Omental fat pad (tissue), 4 donors: Measurements from ENCODE around the gene MAP4K3. TPM values are rescaled to one million over a fixed set of nuclear protein-coding genes. Genes with fewer than 3 reads are reported as not detected.

Source experiments
- ATAC-seq: fragments of 150-250 bp; one replicate; pipeline ENCODE4 v1.9.1; 2016; ENCODE audit warnings: mild to moderate bottlenecking, moderate library complexity; ENCODE audit not compliant: low FRiP score
- DNase-seq: peaks from one replicate; pipeline ENCODE4 v3.0.0-alpha.2; 2019; ENCODE audit warnings: low spot score
- CTCF ChIP-seq, 3 donors: fragments of 450-650 bp; IDR thresholded peaks; one replicate each; pipeline ENCODE4 v1.5.1; 2016 to 2017; ENCODE audit warnings: antibody characterized with exemption in 3 of 3, mild to moderate bottlenecking in 3 of 3, moderate library complexity in 2 of 3
- total RNA-seq, 4 donors: library from RNA; depleted of rRNA; stranded (reverse); fragments of >200 nt; gene quantifications; one replicate each; pipeline ENCODE4 v1.1.0, GENCODE V29; 2016

MAP4K3 gene
- total RNA-seq, 4 donors from 2014 or later = 45.9 to 93.7 (median 66.1) TPM

DNA sequence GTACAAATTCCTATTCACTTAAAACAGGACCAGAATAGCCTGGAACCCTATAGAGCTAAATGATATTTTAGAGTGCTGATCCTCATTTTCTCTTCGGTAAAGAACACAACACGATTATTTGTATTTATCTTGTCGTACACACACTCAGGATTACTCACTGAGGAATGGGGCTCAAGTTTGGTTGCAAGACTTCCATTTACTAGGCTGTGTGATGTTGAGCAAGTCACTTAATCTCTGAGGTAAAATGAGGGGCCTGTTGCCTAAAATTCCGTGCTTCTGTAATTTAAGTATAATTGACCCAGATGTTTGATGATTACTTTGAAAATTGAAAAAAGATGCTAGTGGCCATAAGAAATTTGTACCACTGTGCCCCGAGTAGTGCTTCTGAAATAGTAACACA is 42.6 kb upstream of the MAP4K3 start:
- ATAC-seq (no peak), DNase-seq (no peak)
- TF ChIP-seq CTCF (IDR thresholded peaks at IDR 0.05) = no peak

GRCh38 chr2:39479053-39479670 is 42.1 kb upstream of the MAP4K3 start:
- no peak for TF ChIP-seq CTCF (IDR thresholded peaks at IDR 0.05)
- DNase-seq = no peak
- ATAC-seq = no peak

- DNase-seq (no peak), ATAC-seq (no peak)
- TF ChIP-seq CTCF (IDR thresholded peaks at IDR 0.05) = no peak
Observed at GRCh38 chr2:39476524-39476923, 39.4 kb upstream of the MAP4K3 start.

- no peak for ATAC-seq
- TF ChIP-seq CTCF (IDR thresholded peaks at IDR 0.05) = no peak
- no peak for DNase-seq
Observed at GRCh38 chr2:39475006-39475405, 37.9 kb upstream of the MAP4K3 start.

GRCh38 chr2:39470580-39470979 is 33.5 kb upstream of the MAP4K3 start:
- ATAC-seq = no peak

DNA sequence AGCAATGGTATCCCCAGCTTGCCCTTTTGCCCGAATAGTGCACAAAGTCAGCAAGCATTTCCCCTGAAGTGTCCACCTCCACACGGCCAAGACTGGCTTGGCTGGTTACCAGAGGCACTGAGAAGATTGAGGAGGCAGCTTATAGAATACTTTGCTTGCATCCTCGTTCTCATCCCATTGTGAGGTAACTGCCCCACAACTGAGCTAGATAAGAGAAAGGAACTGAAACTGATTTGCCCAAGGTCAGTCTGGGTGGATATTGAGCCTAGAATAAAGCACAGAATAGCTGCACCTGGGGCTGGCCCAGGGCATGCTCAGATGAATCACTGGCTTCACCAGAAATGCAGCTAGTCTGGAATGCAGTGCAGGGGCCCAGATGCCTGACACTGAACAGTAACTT is 32.7 kb upstream of the MAP4K3 start:
- DNase-seq (no peak), ATAC-seq (peak; percentile 83)
- TF ChIP-seq CTCF (IDR thresholded peaks at IDR 0.05) = no peak

More at GRCh38 chr2:39470580-39470979, 33.5 kb upstream of the MAP4K3 start:
- DNase-seq = no peak
- no peak for TF ChIP-seq CTCF (IDR thresholded peaks at IDR 0.05)
